OCI-LY1 (cell line): ENCODE data around the gene HBS1L.

ENCODE experiments used
- CTCF ChIP-seq: fragments of 200-600 bp; sonication (generic), shearing (Covaris generic); IDR thresholded peaks from 2 replicates; pipeline ENCODE4 v1.5.1; 2017; ENCODE audit warnings: mild to moderate bottlenecking, antibody characterized with exemption, low read length, moderate library complexity, mixed read lengths
- EZH2 ChIP-seq: fragments of 200-600 bp; sonication (generic), shearing (Covaris generic); IDR thresholded peaks from 2 replicates; pipeline ENCODE4 v1.8.0; 2017; ENCODE audit warnings: borderline replicate concordance, mixed run types, mild to moderate bottlenecking, antibody characterized with exemption, low read length, moderate library complexity, mixed read lengths

- no peak for TF ChIP-seq CTCF
- no peak for TF ChIP-seq EZH2
These were observed 124.2 kb downstream of the HBS1L start for GRCh38 chr6:134930463-134930862.
